CD4-positive, alpha-beta T cell treated with Interleukin-6 at 100 ng/mL for 8 hours (primary cell): ENCODE data around the gene IL9R.
"Not testable (repeated sequence)": the region's sequence is repeated elsewhere in the genome, so short reads cannot be mapped to it uniquely, and the experiment has no call there.

ENCODE experiments used
- DNase-seq: peaks from one replicate; pipeline ENCODE4 v3.0.0-alpha.2; 2020; ENCODE audit warnings: mixed read lengths, low spot score

Gene IL9R

DNA sequence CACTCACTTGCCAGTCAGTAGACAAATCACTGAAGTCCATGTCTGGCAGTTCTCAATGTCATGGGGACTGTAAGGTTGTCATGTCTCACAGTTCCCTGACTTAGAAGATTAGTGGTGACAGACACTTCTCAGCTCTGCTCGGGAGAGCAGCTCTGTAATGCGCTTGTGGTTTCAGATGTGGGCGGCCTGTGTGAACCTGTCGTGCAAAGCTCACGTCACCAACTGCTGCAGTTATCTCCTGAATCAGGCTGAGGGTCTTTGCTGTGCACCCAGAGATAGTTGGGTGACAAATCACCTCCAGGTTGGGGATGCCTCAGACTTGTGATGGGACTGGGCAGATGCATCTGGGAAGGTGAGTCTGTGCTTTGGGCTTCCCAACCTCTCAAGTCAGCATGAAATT, at the start of gene IL9R:
Gene IL9R (plus strand): TSS at position 261 of the 400 bp plus-strand sequence. CDS start 64 bp downstream, at position 325.
- peak; percentile 35 for DNase-seq

GRCh38 chrX:155949098-155949497, 48.4 kb upstream of the IL9R start:
- no peak for DNase-seq

DNA sequence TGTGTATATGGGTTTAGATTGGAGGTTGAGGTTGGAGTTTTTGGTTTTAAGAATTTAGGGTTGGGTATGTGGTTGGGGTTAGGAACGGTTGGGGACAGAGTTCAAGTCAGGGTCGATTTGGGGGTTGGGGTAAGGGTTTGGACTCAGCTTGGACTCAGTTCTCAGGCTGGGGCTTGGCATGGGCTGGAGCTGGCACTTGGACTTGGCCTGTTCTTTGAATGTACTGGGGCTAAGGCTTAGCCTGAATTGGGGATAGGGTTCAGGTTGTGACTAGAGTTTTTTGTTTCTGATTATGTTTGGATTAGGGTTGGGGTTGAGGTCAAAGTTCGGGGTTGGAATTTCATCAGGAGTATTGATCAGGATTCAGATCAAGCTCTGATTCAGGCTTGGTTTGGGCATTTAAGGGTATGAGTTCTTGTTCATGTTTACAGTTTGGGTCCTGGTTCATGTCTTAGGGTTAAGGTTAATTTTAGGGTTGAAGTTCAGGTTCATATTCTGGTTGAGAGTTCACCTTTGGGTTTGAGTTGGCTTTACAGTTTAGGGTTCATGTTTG, 46.2 kb upstream of the IL9R start:
- no peak for DNase-seq

DNA sequence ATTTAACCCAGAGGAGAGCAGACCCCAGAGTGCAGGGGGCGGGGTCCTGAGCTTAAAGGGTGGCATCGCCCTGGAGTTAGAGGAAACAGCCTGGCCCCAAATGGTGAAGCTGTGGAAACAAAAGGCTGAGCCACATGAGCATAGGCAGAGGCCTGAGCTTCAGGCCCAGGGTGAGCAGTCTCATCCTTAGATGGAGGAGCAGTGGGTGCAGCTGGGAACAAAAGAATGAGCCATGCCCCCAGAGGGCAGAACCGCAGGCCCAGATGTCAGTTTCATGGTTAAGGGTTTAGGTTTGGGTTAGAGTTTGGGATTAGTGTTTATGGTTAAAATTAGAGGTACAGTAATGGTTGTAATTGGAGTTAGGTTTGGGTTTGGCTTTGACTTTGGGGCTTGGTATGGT, 44.4 kb upstream of the IL9R start:
- DNase-seq = no peak

- no peak for DNase-seq
Measured at GRCh38 chrX:155954793-155955192, 42.7 kb upstream of the IL9R start.

GRCh38 chrX:155956099-155956498, 41.4 kb upstream of the IL9R start:
- no peak for DNase-seq

DNA sequence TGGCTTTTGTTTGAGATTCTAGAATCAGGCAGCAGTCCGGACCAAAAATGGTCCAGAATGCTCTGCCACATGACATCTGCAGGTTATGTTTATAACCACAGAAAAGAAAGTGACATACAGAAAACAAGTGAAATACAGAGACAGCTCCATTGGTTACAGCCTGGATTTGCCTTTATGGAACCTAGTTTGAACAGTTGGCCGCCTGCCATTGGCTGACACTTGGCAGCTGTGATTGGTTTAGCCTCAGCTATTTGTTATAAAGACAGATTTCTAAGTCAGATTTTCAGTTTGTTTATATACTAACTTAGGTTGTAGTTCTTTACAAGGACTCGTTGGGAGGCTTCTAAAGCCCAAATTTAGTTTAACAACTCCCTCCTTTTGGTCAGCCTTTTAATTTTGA, 40.8 kb upstream of the IL9R start:
- no peak for DNase-seq

DNA sequence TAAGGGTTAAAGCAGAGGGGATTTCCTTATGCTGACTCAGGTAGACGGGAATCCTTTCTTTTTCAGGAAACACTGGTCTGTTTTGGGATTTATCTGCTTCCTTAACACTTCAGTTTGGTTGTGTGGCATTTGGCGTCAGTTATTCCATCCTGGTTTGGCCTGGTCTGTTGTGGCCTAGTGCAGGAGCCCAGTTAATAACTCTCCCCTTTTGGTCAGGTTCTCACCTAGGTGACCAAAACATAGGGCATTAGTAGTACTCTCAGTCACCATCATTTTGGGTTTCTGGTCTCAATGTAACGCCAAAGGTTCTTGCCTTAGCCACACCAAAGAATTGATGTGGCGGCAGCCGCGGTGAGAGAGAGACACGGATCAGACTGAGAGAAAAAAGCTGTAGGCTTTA, 39.7 kb upstream of the IL9R start:
- no peak for DNase-seq

GRCh38 chrX:155959018-155959587, 38.4 kb upstream of the IL9R start:
- DNase-seq = no peak

DNA sequence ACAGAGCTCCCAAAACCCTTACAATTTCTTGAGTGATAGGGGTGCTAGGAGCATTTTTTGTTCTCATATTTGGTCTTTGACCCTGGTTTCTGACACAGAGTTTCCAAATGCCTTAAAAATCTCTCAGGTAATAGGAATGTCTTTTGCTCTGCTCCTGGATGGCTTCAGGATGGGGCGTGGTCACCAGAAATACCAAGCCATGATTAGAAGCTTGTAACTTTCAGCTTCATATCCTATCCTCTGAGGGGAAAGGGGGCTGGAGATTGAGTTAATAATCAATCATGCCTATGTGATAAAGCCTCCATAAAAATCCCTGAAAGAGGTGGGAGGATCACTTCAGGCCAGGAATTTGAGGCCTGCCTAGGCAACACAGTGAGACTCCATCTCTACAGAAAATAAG, 34.6 kb upstream of the IL9R start:
- no peak for DNase-seq

- DNase-seq = no peak
Measured at GRCh38 chrX:155966876-155967275, 30.6 kb upstream of the IL9R start.

GRCh38 chrX:155967653-155968325, 29.7 kb upstream of the IL9R start:
- no peak for DNase-seq

DNA sequence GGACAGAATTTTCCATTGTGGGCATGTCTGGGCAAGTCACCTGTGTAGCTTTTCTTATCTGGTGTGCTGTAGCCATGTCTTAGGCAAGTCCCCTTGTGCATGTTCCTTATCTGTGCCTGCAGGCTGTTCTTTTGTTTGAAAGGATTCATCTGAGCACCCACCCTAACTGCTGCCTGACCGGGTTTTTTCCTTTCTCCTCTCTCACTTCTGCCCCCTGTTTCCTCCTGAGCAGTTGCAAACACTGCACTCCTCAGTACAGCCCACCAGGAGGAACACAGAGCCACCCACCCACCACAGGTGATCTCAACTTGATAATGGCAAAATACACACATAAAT, 29.2 kb upstream of the IL9R start:
- DNase-seq = no peak

DNA sequence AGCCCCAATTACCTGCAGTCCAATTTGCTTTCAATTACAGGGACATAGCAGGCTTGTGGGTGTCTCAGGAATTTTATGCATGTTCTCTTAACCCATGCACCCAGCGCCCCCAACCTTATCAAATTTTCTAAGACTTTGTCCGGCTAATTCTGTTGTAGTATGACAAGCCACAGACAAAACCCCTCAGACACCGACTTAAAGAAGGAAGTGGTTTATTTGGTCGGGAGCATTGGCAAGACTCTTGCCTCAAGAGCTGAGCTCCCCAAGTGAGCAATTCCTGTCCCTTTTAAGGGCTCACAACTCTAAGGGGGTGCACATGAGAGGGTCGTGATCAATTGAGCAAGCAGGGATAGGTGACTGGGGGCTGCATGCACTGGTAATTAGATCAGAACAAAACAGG, 28.7 kb upstream of the IL9R start:
- no peak for DNase-seq

DNA sequence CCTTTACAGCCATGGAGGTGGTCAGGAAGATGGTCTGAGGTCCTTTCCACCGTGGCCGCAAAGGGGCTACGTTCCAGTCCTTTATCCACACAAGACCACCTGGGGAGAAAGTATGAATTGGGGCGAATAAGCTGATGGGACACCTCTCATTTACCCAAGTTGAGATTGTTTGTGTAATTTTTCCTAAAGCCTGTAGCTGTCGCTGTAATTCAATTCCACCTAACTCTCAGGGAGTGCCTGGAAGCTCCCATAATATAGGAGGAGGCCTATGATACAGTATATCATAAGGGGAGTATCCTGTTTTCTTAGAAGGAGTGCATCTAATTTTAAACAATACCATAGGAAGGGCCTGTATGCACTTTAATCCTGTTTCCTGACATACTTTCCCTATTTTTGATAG, 25.8 kb upstream of the IL9R start:
- not testable (repeated sequence) for DNase-seq

GRCh38 chrX:155972241-155972640, 25.3 kb upstream of the IL9R start:
- DNase-seq = not testable (repeated sequence)

- DNase-seq = no peak
Measured at GRCh38 chrX:155983326-155983725, 14.2 kb upstream of the IL9R start.

DNA sequence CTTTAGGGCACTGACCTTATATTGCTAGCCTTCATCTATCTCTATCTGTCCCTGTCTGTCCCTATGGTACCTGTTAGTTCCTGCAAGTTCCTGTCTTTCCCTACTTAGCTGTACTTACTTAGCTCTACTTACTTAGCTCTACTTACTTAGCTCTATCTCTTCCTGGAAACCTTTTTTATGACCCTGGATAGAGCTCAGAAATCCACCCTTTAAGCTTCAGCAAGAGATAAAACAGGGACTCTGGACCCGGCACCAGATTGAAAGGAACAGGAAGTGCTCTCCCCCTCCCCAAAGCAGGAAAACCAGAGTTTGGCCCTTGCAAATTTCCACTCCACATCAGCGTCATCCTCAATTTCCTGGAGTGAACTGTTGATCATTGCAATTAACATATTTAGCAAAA, 12.3 kb upstream of the IL9R start:
- no peak for DNase-seq

DNA sequence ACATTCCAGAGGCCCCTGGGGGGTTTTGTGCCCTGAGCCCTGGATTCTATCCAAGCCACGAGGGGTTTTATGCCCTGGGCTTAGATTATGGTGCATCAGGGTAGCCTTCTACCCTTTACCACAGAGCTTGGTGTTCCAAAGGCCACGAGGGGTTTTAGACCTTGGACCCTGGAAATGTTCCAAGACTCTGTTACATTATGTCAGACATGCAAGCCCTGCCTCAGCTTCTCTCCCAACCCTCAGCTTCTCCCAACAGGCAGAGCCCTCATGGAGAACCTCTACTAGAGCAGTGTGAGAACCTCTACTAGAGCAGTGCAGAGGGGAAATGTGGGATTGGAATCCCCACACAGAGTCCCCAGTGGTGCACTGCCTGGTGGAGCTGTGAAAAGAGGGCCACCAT, 10.5 kb upstream of the IL9R start:
- DNase-seq = not testable (repeated sequence)

DNA sequence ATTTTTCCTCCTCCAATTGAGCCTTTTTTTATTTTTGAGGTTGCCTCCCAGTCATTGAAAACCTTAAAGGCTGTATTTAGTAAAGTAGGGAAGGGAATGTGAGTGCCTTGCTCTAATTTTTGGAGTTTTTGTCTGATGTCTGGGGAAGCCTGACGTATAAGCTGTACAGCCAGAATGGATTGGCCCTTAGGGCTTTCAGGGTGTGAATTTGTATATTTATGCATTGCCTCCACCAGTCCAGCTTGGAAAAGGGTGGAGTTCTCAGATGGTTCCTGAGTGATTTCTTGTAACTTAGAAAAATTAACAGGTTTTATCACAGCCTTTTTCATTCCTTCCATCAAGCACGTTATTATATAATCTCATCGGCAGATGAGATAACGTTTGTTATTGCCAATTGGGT, 8.6 kb upstream of the IL9R start:
- DNase-seq = no peak

DNA sequence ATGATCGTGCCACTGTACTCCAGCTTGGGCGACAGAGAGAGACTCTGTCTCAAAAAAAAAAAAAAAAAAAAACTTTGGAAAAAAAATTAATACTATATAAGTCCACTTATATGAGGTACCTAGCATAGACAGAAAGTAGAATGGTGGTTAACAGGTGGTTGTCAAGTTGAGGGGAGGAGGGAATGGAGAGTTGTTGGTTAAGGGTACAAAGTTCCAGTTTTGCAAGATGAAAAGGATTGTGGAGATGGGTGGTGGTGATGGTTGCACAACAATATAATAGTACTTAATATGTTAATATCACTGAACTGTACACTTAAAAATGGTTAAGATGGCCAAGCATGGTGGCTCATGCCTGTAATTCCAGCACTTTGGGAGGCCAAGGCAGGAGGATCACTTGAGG, 4.1 kb upstream of the IL9R start:
- DNase-seq = no peak

DNA sequence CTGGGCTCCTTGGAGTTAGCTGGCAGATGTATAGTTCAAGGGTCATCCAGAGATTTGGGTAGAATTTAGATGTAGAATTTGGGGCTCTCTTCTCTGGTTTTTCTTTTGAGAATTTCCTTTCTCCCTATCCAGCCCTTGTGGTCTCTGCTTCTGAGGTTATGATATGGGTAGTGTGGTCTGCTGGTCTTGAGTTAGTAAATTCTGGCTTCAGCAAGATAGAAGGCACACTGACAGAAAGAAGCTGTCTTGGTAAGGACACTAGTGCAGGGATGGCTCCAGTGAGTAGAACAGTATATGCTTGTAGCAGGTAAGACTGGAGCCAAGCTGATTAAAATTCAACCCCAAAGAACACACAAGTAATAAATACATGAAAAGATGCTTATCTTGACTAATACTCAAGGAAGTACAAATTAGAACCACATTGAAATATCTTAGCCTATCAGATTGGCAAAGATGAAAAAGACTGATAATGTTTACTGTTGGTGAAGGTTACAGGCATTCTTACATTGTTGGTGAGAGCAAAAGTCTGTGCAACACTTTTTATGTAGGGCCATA, 2.1 kb upstream of the IL9R start:
- no peak for DNase-seq

GRCh38 chrX:155998116-155998515, 620 bp downstream of the IL9R start:
- DNase-seq = no peak
